HepG2 (cell line): ENCODE data around the gene MTUS2.

Experiments
- CTCF ChIP-seq: sonication (generic); formaldehyde crosslinking; IDR thresholded peaks from 2 replicates; pipeline ENCODE4 v1.5.0; 2020; ENCODE audit warnings: mild to moderate bottlenecking, missing genetic modification reagents, moderate library complexity
- FIP1L1 ChIP-seq: fragments of 200-400 bp; formaldehyde crosslinking; IDR thresholded peaks from 2 replicates; pipeline ENCODE4 v1.6.1; 2018; ENCODE audit warnings: low read depth, mild to moderate bottlenecking, low read length, moderate library complexity, borderline replicate concordance; ENCODE audit not compliant: insufficient read depth
- GABPB1 ChIP-seq: IDR thresholded peaks from 2 replicates; pipeline ENCODE4 v1.6.1; 2016; ENCODE audit warnings: mild to moderate bottlenecking, missing genetic modification reagents, moderate library complexity, missing compliant biosample characterization
- POLR2A ChIP-seq, 2 experiments: IDR thresholded peaks; 2 replicates each; pipeline ENCODE4 v1.6.1; 2011; ENCODE audit warnings: low read depth in 2 of 2, low read length in 2 of 2, mild to moderate bottlenecking in 1 of 2, moderate library complexity in 1 of 2; ENCODE audit not compliant: insufficient read depth in 1 of 2
- TFAP4 ChIP-seq: sonication (generic); IDR thresholded peaks from 2 replicates; pipeline ENCODE4 v1.6.1; 2016; ENCODE audit warnings: low read depth, borderline replicate concordance
- ZNF224 ChIP-seq: sonication (generic); formaldehyde crosslinking; IDR thresholded peaks from 2 replicates; pipeline ENCODE4 v1.5.0; 2020; ENCODE audit warnings: mild to moderate bottlenecking, missing genetic modification reagents
- ZNF274 ChIP-seq: sonication (generic); formaldehyde crosslinking; IDR thresholded peaks from 2 replicates; pipeline ENCODE4 v1.5.1; 2020; ENCODE audit warnings: mild to moderate bottlenecking, missing genetic modification reagents
- ZNF292 ChIP-seq: sonication (generic); formaldehyde crosslinking; IDR thresholded peaks from 2 replicates; pipeline ENCODE4 v1.8.1; 2022; ENCODE audit warnings: mild to moderate bottlenecking, low read depth, missing genetic modification reagents, borderline replicate concordance
- ZNF329 ChIP-seq: sonication (generic); formaldehyde crosslinking; IDR thresholded peaks from 2 replicates; pipeline ENCODE4 v1.9.0; 2021; ENCODE audit warnings: low read depth, mild to moderate bottlenecking, missing genetic modification reagents
- ZNF331 ChIP-seq: sonication (generic); formaldehyde crosslinking; IDR thresholded peaks from 2 replicates; pipeline ENCODE4 v1.4.0; 2020; ENCODE audit warnings: missing genetic modification reagents
- TF ChIP-seq, protein P1 (sequence below), 2 experiments: sonication (generic) in 1 of 2; formaldehyde crosslinking in 1 of 2; IDR thresholded peaks; 2 replicates each; pipeline versions ENCODE4 v1.5.1 to v1.6.1; 2011 to 2020; ENCODE audit warnings: borderline replicate concordance in 1 of 2, low read depth in 1 of 2, low read length in 1 of 2, mild to moderate bottlenecking in 1 of 2, missing genetic modification reagents in 1 of 2, moderate library complexity in 1 of 2
- TF ChIP-seq, protein P2 (sequence below): sonication (generic); formaldehyde crosslinking; conservative IDR thresholded peaks from 2 replicates; pipeline ENCODE4 v1.4.0; 2020; ENCODE audit warnings: missing genetic modification reagents

DNA sequence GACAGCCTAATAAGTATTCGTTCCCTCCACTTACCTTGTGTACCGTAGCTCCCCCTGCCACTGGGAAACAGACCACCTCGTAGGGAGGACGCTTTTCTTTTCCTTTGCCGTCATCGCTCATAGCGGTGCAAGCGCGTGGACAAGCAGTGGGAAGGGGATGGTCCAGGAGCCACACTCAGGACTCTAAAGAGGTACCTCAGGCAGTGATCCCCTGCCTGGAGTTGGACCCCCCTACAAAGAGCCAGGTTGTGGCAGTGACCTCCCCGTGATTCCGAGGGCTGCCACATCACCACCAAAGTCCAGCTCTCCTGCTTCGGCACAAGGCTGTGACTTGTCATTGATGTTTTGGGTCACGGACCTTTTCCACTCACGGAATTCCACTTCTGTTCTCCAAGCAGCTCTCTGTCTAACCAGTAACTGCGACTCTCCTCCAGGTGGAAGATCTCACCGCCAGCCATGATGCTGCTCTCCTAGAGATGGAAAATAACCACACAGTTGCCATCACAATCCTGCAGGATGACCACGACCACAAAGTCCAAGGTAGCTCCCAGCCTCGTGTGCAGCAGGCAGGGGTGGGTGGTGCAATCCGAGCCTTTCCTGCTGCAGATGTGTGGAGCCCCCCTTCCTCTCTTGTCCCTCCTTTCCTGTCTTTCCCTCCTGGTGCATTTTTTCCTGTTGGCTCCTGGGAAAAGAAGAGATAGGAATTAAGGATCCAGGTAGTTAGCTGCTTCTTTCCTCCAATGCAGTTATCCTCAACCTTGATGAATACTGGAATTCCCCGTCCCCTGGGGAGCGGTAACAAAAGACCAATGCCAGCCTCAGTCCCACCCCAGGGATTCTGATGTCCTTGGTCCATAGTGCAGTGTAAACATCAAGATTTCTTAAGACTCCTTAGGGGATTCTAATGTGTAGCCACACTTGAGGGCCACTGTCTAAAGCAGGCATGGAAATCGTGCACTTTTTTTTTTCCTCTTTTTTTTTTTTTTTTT, 667.6 kb downstream of the MTUS2 start:
- TF ChIP-seq CTCF (CRISPR knock-in tag): no peak
- no peak for TF ChIP-seq ZNF224
- no peak for TF ChIP-seq ZNF331 (CRISPR knock-in tag)
- TF ChIP-seq, protein P1, sequence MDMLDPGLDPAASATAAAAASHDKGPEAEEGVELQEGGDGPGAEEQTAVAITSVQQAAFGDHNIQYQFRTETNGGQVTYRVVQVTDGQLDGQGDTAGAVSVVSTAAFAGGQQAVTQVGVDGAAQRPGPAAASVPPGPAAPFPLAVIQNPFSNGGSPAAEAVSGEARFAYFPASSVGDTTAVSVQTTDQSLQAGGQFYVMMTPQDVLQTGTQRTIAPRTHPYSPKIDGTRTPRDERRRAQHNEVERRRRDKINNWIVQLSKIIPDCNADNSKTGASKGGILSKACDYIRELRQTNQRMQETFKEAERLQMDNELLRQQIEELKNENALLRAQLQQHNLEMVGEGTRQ (IDR thresholded peaks at IDR 0.05; ENCODE audit: low read depth, low read length): no peak
- TF ChIP-seq, protein P1 (CRISPR knock-in tag; IDR thresholded peaks at IDR 0.05; ENCODE audit: borderline replicate concordance): no peak
- TF ChIP-seq, protein P2, sequence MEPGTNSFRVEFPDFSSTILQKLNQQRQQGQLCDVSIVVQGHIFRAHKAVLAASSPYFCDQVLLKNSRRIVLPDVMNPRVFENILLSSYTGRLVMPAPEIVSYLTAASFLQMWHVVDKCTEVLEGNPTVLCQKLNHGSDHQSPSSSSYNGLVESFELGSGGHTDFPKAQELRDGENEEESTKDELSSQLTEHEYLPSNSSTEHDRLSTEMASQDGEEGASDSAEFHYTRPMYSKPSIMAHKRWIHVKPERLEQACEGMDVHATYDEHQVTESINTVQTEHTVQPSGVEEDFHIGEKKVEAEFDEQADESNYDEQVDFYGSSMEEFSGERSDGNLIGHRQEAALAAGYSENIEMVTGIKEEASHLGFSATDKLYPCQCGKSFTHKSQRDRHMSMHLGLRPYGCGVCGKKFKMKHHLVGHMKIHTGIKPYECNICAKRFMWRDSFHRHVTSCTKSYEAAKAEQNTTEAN: no peak
- no peak for TF ChIP-seq ZNF274
- no peak for TF ChIP-seq FIP1L1
- no peak for TF ChIP-seq GABPB1
- TF ChIP-seq POLR2A (IDR thresholded peaks at IDR 0.05; ENCODE audit: insufficient read depth in 1 of 2, low read depth in 2 of 2, low read length in 2 of 2): no peak
- no peak for TF ChIP-seq TFAP4
- TF ChIP-seq ZNF329 (CRISPR knock-in tag): no peak
- no peak for TF ChIP-seq ZNF292 (CRISPR knock-in tag)
